Measurements from ENCODE around the gene FBXL13. TPM values are rescaled to one million over a fixed set of nuclear protein-coding genes. Genes with fewer than 3 reads are reported as not detected.

The FBXL13 gene
- total and polyA plus RNA-seq, 11 donors = 0.16 to 1.2 (median 0.41) TPM; not detected in 1

DNA sequence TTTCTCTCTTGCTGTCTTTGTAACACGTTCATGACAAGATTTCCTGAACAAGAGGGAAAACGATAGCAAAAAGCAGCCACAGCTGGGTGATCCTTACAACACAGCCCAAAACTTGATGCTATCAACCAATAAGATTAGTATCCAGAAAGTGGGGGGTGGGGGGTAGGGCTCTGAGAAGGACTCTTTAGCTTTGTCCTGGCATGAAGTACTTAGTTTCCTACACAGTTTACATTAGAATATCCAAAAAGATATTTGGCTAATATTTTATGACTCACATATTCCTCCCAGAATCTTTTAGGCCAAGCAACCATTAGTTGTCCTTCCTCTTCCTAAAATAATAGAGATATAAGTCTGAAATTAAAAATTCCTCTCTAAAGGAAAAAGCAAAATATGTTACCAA is 184.7 kb downstream of the FBXL13 start:
- intact Hi-C loops (cut with DNase I) = loop anchor here in 3 of 10 donors (10.0 kb wide), 2 partner anchors 55 to 105 kb away; no protein-coding TSS in a partner anchor
- no peak overlapping the region for H3K4me3 ChIP-seq
- no peaks in the 10 kb centered on the region for H3K9me3 ChIP-seq
- H3K36me3 ChIP-seq = no peaks in the 10 kb centered on the region
- 73 to 81% (median 75%) methylated on average over 2 of the region's 2 CpGs for WGBS, 4 donors
- no peak for ATAC-seq
- H3K27me3 ChIP-seq = no peaks in the 10 kb centered on the region
- H3K4me1 ChIP-seq = peaks cover 2 to 42% (median 19%) of the 10 kb centered on the region in 12 donors
- TF ChIP-seq CTCF (IDR thresholded peaks at IDR 0.05) (no peak), POLR2A (IDR thresholded peaks at IDR 0.05) (no peak)
- peak overlapping the region in 6 of 12 donors; percentile 20 to 61 (median 38) for H3K27ac ChIP-seq
- no peak for DNase-seq

GRCh38 chr7:102888561-102889233 is 185.9 kb downstream of the FBXL13 start:
- intact Hi-C loops (cut with DNase I) = no loop called here
- WGBS, 4 donors = 78 to 84% (median 81%) methylated on average over 3 of the region's 3 CpGs
- Histone ChIP-seq H3K27me3 (no peaks in the 10 kb centered on the region), H3K27ac (no peak overlapping the region), H3K4me1 (peaks cover 2 to 36% (median 19%) of the 10 kb centered on the region in 12 donors), H3K36me3 (no peaks in the 10 kb centered on the region), H3K4me3 (no peak overlapping the region), H3K9me3 (no peaks in the 10 kb centered on the region)
- no peak for ATAC-seq
- TF ChIP-seq POLR2A (IDR thresholded peaks at IDR 0.05) (no peak), CTCF (IDR thresholded peaks at IDR 0.05) (no peak)
- no peak for DNase-seq

DNA sequence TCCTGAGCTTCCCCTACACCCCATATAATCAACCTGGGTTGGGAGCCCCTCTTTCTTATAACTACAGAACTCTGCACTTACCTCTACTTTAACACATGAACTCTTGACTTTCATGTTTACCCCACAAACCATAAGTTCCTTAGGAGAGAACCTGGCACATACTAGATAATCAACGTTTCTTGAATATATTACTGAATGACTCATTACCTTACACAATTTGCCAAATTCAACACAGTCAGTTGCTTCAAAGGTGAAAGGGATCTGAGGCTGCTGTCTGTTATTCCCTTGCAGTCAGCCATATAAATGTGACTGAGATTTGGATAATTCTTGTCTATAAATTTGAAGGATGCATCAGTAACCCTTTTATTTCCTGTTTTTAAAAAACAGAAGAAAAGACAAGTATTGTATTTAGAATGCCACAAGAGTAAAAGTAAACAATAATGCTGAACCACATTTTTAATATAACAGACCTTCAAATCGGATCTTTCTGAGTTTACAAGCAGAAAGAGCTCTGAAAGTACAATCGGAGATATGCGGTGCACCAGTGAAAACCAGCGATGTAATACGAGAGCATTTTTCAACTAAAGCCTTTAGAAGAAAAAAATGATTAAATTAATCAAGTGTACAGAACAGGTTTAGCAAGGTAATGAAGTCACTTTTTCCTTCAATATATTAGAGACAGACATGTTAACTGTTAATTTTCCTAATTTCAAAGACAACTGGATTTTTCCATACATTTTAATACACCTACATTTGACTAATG is 191.3 kb downstream of the FBXL13 start:
- ATAC-seq (no peak), DNase-seq (no peak)
- TF ChIP-seq CTCF (IDR thresholded peaks at IDR 0.05) (no peak), POLR2A (IDR thresholded peaks at IDR 0.05) (no peak)
- H3K27ac ChIP-seq = no peak overlapping the region
- H3K27me3 ChIP-seq = no peaks in the 10 kb centered on the region
- H3K4me1 ChIP-seq = no peaks in the 10 kb centered on the region
- no peaks in the 10 kb centered on the region for H3K9me3 ChIP-seq
- 84 to 87% (median 86%) methylated on average over 6 of the region's 6 CpGs for WGBS, 4 donors
- H3K36me3 ChIP-seq = no peaks in the 10 kb centered on the region
- no peak overlapping the region for H3K4me3 ChIP-seq
- intact Hi-C loops (cut with DNase I) = no loop called here

DNA sequence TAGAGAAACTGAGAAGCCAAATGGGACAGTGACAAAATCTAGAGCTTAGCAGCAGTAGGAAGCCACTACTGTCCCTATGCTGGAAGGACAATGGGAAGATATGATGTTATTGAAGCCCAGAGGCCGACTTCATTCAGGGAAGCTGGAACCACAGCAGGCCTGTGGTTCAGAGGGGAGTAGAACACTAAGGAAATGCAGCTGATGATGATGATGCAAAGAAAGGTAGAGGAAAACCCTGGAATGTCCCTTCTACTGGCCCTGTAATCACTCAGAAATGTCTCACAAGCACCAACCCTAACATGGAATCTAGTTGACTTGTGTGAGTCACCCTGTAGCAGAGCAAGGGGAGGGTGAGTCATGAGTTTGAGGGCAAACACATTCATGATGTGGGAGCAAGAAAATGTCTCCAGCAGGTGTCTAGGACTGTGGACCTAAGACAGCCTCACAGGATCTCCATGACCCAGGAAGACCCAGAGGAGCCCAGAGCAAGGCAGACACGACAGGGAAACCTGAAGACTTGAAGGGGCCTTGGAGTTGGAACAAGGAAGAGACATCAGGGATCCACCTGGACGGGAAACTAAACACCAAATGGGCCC is 198.8 kb downstream of the FBXL13 start:
- peak in 2 of 4 donors; percentile 42 to 80 for ATAC-seq
- intact Hi-C loops (cut with DNase I) = no loop called here
- TF ChIP-seq CTCF (IDR thresholded peaks at IDR 0.05) = no peak
- TF ChIP-seq POLR2A (IDR thresholded peaks at IDR 0.05) = no peak

More for the DNA sequence above, 198.8 kb downstream of the FBXL13 start:
- DNase-seq = no peak
- Histone ChIP-seq H3K27me3 (no peaks in the 10 kb centered on the region), H3K27ac (no peak overlapping the region), H3K9me3 (no peaks in the 10 kb centered on the region), H3K4me1 (peaks cover 0 to 3% (median 0%) of the 10 kb centered on the region in 12 donors), H3K36me3 (no peaks in the 10 kb centered on the region), H3K4me3 (no peak overlapping the region)
- WGBS, 4 donors = 89 to 98% (median 93%) methylated on average over 3 of the region's 3 CpGs
